GM12878 (cell line): ENCODE results near the gene MIA. TPM values are rescaled to one million over a fixed set of nuclear protein-coding genes. Genes with fewer than 3 reads are reported as not detected.

Experiments used
- ATAC-seq: fragments of 200-7000 bp; cut with Tn5 transposase; 3 replicates; pipeline ENCODE4 v1.9.1; 2020; ENCODE audit warnings: mild to moderate bottlenecking, moderate library complexity
- BruUV-seq: library from RNA; stranded (reverse); fragments of 400-500 nt; replicated peaks from 2 replicates; lab custom pipeline; 2021; lab: Mats Ljungman, UMichigan
- CTCF ChIA-PET: fragments of 300-600 bp; sonication (Branson Sonifier 250); formaldehyde crosslinking; extraction: SDS; loops from one replicate; lab custom pipeline; 2021; ENCODE audit warnings: inconsistent platforms; lab: Yijun Ruan, JAX
- POLR2A ChIA-PET: fragments of 350-600 bp; formaldehyde crosslinking; extraction: SDS; loops from one replicate; lab custom pipeline; 2021; ENCODE audit warnings: inconsistent platforms; lab: Charles Lee
- RAD21 ChIA-PET: fragments of 300-600 bp; sonication (Branson Sonifier 250); formaldehyde crosslinking; loops from one replicate; lab custom pipeline; 2023; ENCODE audit warnings: antibody characterized with exemption; ENCODE audit not compliant: unreplicated experiment; lab: Charles Lee
- SMC1A ChIA-PET: fragments of 300-600 bp; sonication (Branson Sonifier 250); formaldehyde crosslinking; loops from one replicate; lab custom pipeline; 2023; ENCODE audit not compliant: unreplicated experiment, uncharacterized antibody; lab: Charles Lee
- DNase-seq: peaks from one replicate; pipeline ENCODE4 v3.0.0-alpha.2; 2011; ENCODE audit warnings: low read depth, low spot score
- FAIRE-seq: peaks from 3 replicates; lab custom pipeline; 2011; peaks lifted over from hg19 to GRCh38; lab: Jason Lieb, UNC
- H2AFZ ChIP-seq: 2 replicates; pipeline ENCODE4 v1.6.0; 2011; ENCODE audit warnings: low read depth, low read length, control low read depth; ENCODE audit not compliant: control insufficient read depth
- H3K27ac ChIP-seq: 2 replicates; pipeline ENCODE4 v1.5.1; 2011; ENCODE audit warnings: control low read depth; ENCODE audit not compliant: control insufficient read depth, insufficient read depth
- H3K27me3 ChIP-seq, 2 experiments: replicated peaks in 1 of 2; 2 replicates each; pipeline versions ENCODE4 v1.6.0 to v1.6.1; 2011; ENCODE audit warnings: low read length in 1 of 2; ENCODE audit not compliant: control insufficient read depth in 2 of 2, insufficient read depth in 2 of 2
- H3K36me3 ChIP-seq, 2 experiments: 2 replicates each; pipeline ENCODE4 v1.5.1; 2011; ENCODE audit warnings: low read length in 1 of 2; ENCODE audit not compliant: control insufficient read depth in 2 of 2, insufficient read depth in 2 of 2
- H3K4me1 ChIP-seq: 2 replicates; pipeline ENCODE4 v1.6.1; 2011; ENCODE audit warnings: mild to moderate bottlenecking, low read length, moderate library complexity, mixed read lengths; ENCODE audit not compliant: control insufficient read depth, insufficient read depth
- H3K4me2 ChIP-seq: 2 replicates; pipeline ENCODE4 v1.6.0; 2011; ENCODE audit warnings: control low read depth; ENCODE audit not compliant: control insufficient read depth, insufficient read depth
- H3K4me3 ChIP-seq: fragments of 200-600 bp; sonication (generic); 2 replicates; pipeline ENCODE4 v1.5.1; 2016
- H3K79me2 ChIP-seq: 2 replicates; pipeline ENCODE4 v1.6.0; 2011; ENCODE audit warnings: low read length; ENCODE audit not compliant: control insufficient read depth, insufficient read depth
- H3K9ac ChIP-seq: 2 replicates; pipeline ENCODE4 v1.8.0; 2011; ENCODE audit warnings: low read length, control low read depth, mixed read lengths; ENCODE audit not compliant: control insufficient read depth, insufficient read depth
- H3K9me3 ChIP-seq: replicated peaks from 3 replicates; pipeline ENCODE4 v1.5.1; 2011; ENCODE audit warnings: mild to moderate bottlenecking, low read length; ENCODE audit not compliant: control insufficient read depth, insufficient read depth
- H4K20me1 ChIP-seq: 2 replicates; pipeline ENCODE4 v1.6.0; 2011; ENCODE audit not compliant: control insufficient read depth, insufficient read depth
- ESRRA ChIP-seq: IDR thresholded peaks from 2 replicates; pipeline ENCODE4 v1.6.1; 2012; ENCODE audit warnings: mild to moderate bottlenecking, low read length, improper control_type of control experiment
- IRF4 ChIP-seq: IDR thresholded peaks from 2 replicates; pipeline ENCODE4 v1.6.1; 2011; ENCODE audit warnings: low read depth, low read length
- KDM1A ChIP-seq: fragments of 200-600 bp; sonication (generic); IDR thresholded peaks from 2 replicates; pipeline ENCODE4 v1.6.1; 2016; ENCODE audit warnings: borderline replicate concordance
- POLR2AphosphoS5 ChIP-seq: IDR thresholded peaks from 2 replicates; pipeline ENCODE4 v1.6.1; 2011; ENCODE audit warnings: mild to moderate bottlenecking, low read length, inconsistent platforms
- RB1 ChIP-seq: fragments of 450-650 bp; formaldehyde crosslinking; IDR thresholded peaks from 2 replicates; pipeline ENCODE4 v1.6.1; 2017; ENCODE audit warnings: mild to moderate bottlenecking, borderline replicate concordance
- WGBS: methylation state at CpG from one replicate; pipeline ENCODE4 v1.1.6; 2016; ENCODE audit warnings: low lambda C conversion rate; ENCODE audit not compliant: insufficient replicate concordance, insufficient coverage; ENCODE audit errors: missing lambda C conversion rate; 5-methylcytosine and 5-hydroxymethylcytosine counted together
- in situ Hi-C: fragments of 300-500 bp; cut with MboI; formaldehyde crosslinking; loops from 9 replicates; pipeline ENCODE4 v1.14.3; 2018; ENCODE audit warnings: mixed read lengths
- intact Hi-C: fragments of 100-400 bp; cut with micrococcal nuclease; formaldehyde crosslinking; loops from one replicate; pipeline ENCODE4 v1.14.2; 2022; ENCODE audit not compliant: unreplicated experiment
- polyA plus RNA-seq, 11 experiments: library from polyadenylated mRNA; depleted of rRNA in 4 of 11; unstranded in 6 of 11; stranded (reverse) in 5 of 11; fragments of >200 nt; fragmentation: Nextera tagmentation in 4 of 11; fragmentation: Illumina TruSeq in 1 of 11; extraction: Ambion mirVana in 4 of 11; extraction: Trizol in 1 of 11; gene quantifications; 1 replicate in 1 of 11; 2 replicates in 10 of 11; pipeline versions ENCODE4 v1.2.1 to v1.2.3, GENCODE V29; 2011 to 2016; ENCODE audit warnings: inconsistent platforms in 2 of 11, missing spikeins in 2 of 11, low read depth in 1 of 11
- total RNA-seq, 4 experiments: library from RNA; depleted of rRNA in 3 of 4; stranded (reverse); fragments of >200 nt in 3 of 4; fragmentation: Illumina TruSeq in 1 of 4; extraction: Trizol in 1 of 4; gene quantifications; 2 replicates each; pipeline versions ENCODE4 v1.2.1 to v1.2.3, GENCODE V29; 2013 to 2021
- TF ChIP-seq, protein P1 (sequence below): fragments of 450-650 bp; IDR thresholded peaks from 2 replicates; pipeline ENCODE4 v1.6.1; 2018; ENCODE audit warnings: mild to moderate bottlenecking, low read depth, moderate library complexity; ENCODE audit not compliant: partially characterized antibody
- TF ChIP-seq, protein P2 (sequence below): fragments of 450-650 bp; IDR thresholded peaks from 2 replicates; pipeline ENCODE4 v1.6.1; 2018; ENCODE audit warnings: borderline replicate concordance, mild to moderate bottlenecking; ENCODE audit not compliant: partially characterized antibody
- TF ChIP-seq, protein P3 (sequence below): fragments of 450-650 bp; IDR thresholded peaks from 2 replicates; pipeline ENCODE4 v1.6.1; 2017; ENCODE audit warnings: mild to moderate bottlenecking, moderate library complexity

The MIA gene
- total and polyA plus RNA-seq, 10 of the 15 experiments (the other 5 are each of a cell fraction or from before 2014, with no cell fraction given) = 0.16 to 2.7 (median 1.4) TPM; not detected in 3

DNA sequence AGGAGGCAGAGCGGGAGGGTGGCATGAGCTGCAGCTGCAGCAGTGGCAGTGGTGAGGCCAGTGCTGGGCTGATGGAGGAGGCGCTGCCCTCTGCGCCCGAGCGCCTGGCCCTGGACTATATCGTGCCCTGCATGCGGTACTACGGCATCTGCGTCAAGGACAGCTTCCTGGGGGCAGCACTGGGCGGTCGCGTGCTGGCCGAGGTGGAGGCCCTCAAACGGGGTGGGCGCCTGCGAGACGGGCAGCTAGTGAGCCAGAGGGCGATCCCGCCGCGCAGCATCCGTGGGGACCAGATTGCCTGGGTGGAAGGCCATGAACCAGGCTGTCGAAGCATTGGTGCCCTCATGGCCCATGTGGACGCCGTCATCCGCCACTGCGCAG lies 25.7 kb downstream of the MIA start:
- peaks cover 53% of the 10 kb centered on the region for H3K4me1 ChIP-seq
- ChIA-PET POLR2A (interaction anchor here (0.5 to 1.4 kb wide), 4 partner anchors 23 to 361 kb away, joined by 3 to 8 read pairs (median 7); partner anchors contain the start of gene RAB4B), SMC1A (interaction anchor here (3.6 kb wide), 1 partner anchor 23 kb away, joined by 18 read pairs; the partner anchor contains the start of gene RAB4B), CTCF (interaction anchor here (1.3 kb wide), 1 partner anchor 10 kb away, joined by 3 read pairs; no protein-coding TSS in a partner anchor), RAD21 (interaction anchor here (1.6 to 3.0 kb wide), 3 partner anchors 23 to 50 kb away, joined by 5 to 10 read pairs (median 8); partner anchors contain the start of genes ACTMAP and RAB4B)
- intact Hi-C loops (no loop called here), in situ Hi-C loops (no loop called here)
- no peak for ATAC-seq
- no peak overlapping the region for H3K27ac ChIP-seq
- TF ChIP-seq, protein P1, sequence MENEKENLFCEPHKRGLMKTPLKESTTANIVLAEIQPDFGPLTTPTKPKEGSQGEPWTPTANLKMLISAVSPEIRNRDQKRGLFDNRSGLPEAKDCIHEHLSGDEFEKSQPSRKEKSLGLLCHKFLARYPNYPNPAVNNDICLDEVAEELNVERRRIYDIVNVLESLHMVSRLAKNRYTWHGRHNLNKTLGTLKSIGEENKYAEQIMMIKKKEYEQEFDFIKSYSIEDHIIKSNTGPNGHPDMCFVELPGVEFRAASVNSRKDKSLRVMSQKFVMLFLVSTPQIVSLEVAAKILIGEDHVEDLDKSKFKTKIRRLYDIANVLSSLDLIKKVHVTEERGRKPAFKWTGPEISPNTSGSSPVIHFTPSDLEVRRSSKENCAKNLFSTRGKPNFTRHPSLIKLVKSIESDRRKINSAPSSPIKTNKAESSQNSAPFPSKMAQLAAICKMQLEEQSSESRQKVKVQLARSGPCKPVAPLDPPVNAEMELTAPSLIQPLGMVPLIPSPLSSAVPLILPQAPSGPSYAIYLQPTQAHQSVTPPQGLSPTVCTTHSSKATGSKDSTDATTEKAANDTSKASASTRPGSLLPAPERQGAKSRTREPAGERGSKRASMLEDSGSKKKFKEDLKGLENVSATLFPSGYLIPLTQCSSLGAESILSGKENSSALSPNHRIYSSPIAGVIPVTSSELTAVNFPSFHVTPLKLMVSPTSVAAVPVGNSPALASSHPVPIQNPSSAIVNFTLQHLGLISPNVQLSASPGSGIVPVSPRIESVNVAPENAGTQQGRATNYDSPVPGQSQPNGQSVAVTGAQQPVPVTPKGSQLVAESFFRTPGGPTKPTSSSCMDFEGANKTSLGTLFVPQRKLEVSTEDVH = no peak
- no peak for TF ChIP-seq RB1
- TF ChIP-seq IRF4 = no peak
- TF ChIP-seq, protein P2, sequence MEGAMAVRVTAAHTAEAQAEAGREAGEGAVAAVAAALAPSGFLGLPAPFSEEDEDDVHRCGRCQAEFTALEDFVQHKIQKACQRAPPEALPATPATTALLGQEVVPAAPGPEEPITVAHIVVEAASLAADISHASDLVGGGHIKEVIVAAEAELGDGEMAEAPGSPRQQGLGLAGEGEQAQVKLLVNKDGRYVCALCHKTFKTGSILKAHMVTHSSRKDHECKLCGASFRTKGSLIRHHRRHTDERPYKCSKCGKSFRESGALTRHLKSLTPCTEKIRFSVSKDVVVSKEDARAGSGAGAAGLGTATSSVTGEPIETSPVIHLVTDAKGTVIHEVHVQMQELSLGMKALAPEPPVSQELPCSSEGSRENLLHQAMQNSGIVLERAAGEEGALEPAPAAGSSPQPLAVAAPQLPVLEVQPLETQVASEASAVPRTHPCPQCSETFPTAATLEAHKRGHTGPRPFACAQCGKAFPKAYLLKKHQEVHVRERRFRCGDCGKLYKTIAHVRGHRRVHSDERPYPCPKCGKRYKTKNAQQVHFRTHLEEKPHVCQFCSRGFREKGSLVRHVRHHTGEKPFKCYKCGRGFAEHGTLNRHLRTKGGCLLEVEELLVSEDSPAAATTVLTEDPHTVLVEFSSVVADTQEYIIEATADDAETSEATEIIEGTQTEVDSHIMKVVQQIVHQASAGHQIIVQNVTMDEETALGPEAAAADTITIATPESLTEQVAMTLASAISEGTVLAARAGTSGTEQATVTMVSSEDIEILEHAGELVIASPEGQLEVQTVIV = no peak
- TF ChIP-seq, protein P3, sequence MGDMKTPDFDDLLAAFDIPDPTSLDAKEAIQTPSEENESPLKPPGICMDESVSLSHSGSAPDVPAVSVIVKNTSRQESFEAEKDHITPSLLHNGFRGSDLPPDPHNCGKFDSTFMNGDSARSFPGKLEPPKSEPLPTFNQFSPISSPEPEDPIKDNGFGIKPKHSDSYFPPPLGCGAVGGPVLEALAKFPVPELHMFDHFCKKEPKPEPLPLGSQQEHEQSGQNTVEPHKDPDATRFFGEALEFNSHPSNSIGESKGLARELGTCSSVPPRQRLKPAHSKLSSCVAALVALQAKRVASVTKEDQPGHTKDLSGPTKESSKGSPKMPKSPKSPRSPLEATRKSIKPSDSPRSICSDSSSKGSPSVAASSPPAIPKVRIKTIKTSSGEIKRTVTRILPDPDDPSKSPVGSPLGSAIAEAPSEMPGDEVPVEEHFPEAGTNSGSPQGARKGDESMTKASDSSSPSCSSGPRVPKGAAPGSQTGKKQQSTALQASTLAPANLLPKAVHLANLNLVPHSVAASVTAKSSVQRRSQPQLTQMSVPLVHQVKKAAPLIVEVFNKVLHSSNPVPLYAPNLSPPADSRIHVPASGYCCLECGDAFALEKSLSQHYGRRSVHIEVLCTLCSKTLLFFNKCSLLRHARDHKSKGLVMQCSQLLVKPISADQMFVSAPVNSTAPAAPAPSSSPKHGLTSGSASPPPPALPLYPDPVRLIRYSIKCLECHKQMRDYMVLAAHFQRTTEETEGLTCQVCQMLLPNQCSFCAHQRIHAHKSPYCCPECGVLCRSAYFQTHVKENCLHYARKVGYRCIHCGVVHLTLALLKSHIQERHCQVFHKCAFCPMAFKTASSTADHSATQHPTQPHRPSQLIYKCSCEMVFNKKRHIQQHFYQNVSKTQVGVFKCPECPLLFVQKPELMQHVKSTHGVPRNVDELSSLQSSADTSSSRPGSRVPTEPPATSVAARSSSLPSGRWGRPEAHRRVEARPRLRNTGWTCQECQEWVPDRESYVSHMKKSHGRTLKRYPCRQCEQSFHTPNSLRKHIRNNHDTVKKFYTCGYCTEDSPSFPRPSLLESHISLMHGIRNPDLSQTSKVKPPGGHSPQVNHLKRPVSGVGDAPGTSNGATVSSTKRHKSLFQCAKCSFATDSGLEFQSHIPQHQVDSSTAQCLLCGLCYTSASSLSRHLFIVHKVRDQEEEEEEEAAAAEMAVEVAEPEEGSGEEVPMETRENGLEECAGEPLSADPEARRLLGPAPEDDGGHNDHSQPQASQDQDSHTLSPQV = no peak
- no peak for TF ChIP-seq ESRRA
- no peak for TF ChIP-seq KDM1A
- 0 out of 2 replicates have a peak, but pooled peaks have one; percentile 18 for TF ChIP-seq POLR2AphosphoS5
- peaks cover 7 to 13% of the 10 kb centered on the region in 2 experiments; a peak in 3 of 4 replicates for H3K36me3 ChIP-seq
- H3K4me3 ChIP-seq = peak overlapping the region; percentile 98; the same call in 1 of the 2 replicates
- peak overlapping the region; percentile 84 for H3K9ac ChIP-seq
- DNase-seq = no peak
- BruUV-seq = no TSS peak
- H3K27me3 ChIP-seq = no peaks in the 10 kb centered on the region
- no peak for FAIRE-seq
- H3K79me2 ChIP-seq = peaks cover 57% of the 10 kb centered on the region
- H3K4me2 ChIP-seq = peak overlapping the region; percentile 88
- peaks cover 15% of the 10 kb centered on the region for H4K20me1 ChIP-seq
- H2AFZ ChIP-seq = no peak overlapping the region
- H3K9me3 ChIP-seq = no peaks in the 10 kb centered on the region
- WGBS = 88% methylated on average over 27 of the region's 27 CpGs
